Measurements from ENCODE around the gene QSOX2.

Gene QSOX2

DNA sequence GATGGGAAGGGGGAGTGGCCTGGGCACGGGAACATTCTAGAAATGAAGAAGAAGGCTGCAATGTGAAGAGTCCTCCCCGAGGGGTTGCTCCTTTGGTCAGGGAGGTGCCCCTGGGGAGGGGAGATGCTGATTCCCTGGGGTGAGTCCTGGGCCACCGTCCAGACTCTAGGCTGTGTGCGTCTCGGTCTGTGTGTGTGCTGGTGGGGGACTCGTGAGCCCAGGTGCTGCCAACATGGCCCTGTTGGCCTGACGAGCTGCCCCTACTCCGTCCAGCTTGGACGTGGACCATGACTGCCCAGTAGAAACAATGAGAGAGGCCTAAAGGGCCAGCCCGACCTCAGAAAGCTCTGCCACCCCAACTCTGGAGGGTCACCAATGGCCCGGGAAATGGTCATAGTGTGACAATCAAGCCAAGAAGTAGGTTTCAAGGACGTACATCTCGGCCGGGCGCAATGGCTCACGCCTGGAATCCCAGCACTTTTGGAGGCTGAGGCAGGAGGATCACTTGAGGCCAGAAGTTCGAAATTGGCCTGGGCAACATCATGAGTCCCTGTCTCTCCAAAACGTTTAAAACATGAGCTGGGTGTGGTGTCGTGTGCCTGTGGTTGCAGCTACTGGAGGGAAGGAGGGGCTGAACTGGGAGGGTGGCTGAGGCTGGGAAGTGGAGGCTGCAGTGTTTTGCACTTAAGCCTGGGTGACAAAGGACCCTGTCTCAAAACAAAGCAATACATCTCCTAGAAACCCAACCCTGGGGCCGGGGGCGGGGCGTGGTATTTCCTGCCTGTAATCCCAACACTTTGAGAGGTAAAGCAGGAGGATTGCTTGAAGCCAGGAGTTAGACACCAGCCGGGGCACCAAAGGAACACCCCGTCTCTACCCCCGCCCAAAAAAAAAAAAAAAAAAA lies 57.7 kb downstream of the QSOX2 start:
- DNase-seq = no peak

DNA sequence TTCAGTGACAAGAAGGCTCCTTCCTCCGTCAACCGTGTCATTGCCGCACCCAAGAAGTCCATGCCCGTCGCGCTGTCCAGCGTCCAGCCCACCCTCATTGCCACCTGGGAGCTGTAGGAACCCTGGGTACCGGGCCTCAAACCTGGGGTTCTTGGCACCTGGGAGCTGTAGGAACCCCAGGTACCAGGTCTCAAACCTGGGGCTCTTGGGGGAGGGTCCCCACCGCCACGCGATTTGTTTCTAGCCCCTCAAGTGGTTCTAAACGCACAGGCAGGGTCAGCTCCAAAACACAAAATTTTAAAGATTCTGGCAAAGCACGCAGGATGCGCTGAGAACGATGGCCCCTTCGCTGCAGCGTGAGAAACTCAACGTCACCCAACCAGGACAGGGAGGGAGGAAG lies 58.4 kb downstream of the QSOX2 start:
- no peak for DNase-seq

DNA sequence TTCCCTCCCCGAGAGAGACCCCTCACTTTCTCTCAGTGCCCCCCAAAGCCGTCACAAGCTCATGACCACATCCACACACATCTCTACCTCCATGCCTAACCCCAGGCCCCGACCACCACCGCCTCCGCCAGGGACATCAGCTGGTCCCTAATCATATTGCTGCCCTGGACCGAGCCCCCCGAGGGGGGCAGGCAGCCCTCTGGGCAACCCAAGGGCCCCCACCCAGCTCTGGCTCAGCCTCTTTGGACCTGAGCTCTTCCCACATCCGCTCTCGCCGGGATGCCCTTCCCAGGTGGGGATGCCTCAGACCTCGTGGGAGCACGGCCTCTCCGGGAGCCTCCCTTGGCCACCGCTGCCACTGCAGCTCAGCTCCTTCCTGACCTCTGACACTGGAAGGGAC lies 59.2 kb downstream of the QSOX2 start:
- no peak for DNase-seq

DNA sequence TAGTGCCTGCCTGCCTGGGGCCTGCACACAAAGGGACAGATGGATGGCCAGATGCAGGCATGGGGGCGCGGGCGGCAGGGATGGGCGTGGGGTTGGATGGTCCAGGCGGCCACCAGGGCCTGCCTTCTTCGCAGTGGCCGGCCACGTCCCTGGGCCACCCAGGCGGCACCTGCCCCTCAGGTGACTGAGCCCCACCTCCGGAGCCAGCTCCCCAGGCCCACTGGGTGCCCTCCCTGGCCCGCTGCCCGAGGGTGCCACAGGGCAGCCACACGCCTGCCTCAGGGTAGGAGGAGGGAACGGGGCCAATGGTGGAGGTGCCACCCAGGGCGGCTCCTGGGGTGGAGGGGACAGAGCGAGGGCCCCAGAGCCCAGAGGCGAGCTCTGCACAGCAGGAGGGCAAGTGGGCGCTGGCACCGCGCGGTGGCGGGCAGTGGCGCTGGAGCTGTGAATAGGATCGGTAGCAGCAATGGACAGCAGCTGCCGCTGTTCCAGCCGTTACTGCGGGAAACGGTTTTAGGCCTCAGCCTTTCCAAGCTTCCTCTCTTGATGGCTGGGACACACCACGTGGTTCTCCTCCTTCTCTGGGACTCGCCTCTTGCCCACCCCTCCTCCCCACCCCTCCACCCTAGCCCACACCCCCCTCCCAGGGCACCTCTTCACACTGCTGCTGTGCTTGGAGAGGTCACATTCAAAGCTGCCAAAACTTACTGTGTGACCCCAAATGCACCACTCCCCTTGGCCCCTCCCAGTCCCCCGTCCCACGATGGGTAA lies 59.8 kb downstream of the QSOX2 start:
- DNase-seq = no peak

DNA sequence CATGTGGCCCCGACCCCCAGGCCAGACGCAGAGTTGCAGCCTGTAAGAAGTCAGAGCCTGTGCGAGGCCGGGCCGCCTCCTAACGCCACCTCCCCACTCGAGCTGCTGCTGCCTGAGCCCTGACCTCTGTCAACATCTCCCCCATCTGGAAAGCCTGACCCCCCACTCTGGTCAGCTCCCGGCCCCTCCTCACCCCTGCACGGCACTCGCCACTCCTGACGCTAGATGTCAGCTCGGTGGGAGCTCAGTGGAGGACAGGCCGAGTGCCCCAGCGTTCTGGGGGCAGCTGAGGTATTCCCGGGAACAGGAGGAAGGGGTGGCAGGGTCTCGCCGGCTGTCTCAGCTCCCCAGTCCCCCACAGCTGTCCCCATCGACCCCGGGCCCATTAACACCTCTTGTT lies 60.5 kb downstream of the QSOX2 start:
- DNase-seq = no peak

DNA sequence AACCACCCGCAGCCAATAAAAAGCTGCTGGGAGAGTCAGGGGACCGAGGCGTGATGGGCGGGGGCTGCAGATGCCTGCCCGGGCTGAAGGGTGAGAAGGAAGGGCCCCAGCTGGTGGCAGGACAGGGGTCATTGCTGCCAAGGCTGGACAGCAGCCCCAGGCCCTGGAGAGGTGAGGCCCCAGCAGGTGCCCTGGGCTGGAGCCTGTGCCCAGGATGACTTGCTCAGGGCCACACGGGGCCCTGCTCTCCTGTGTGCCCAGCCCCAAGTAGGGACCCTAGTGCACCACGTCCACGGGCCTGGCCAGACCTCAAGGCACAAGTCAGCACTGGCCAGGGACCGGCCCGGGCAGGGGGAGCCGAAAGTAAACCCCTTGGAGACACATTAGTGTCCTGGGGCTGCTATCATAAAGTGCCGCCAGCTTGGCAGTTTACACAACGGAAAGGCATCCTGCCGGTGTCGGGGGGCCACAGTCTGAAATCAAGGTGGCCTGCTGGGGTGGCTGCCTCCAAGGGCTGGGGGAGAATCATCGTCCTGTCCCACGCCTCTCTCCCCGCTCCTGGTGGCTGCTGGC lies 62.7 kb downstream of the QSOX2 start:
- DNase-seq = no peak

DNA sequence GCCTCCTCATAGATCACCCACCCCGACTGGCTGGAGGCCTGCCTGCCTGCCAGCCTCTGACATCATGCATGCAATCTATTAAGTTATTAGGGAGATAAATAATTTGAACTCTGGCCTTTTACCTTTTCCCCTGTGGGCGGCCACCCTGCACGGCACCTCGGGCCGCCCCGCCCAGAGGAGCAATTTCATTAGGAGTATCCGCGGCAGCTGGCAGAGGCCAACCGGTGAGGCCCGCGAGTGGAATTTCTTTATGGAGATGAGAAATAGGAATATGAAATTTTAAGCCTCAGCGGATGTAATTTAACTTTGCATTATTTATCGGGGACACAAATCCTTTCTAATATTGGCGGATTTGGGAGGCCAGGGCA lies 63.2 kb downstream of the QSOX2 start:
- DNase-seq = no peak

DNA sequence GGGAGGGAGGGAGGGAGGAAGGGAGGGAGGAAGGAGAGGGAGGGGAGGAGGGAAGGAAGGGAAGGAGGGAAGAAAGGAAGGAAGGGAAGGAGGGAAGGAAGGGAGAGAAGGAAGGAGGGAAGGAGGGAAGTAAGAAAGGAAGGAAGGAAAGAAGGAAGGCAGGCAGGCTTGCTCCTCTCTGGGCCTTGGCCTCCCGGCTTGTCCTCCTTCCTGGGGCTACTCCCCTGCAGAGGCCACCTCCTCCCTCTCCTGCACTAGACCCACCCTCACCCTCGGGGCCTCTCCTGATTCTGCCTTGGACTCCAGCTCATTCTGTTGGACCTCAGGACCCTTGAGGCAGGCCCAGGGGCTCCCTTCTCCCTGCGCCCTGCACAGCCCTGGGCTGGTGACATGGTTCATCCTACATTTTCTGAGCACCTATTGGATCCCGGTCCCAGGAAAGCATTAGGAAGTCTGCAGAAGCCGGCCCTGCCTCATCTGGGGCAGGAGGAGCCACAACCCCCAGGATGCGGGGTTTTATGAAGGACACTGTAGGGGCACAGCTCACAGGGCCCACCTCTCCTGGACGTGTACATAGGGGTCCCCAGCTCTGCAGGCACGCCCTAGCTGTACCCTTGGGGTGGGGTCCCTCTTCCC lies 63.7 kb downstream of the QSOX2 start:
- no peak for DNase-seq

DNA sequence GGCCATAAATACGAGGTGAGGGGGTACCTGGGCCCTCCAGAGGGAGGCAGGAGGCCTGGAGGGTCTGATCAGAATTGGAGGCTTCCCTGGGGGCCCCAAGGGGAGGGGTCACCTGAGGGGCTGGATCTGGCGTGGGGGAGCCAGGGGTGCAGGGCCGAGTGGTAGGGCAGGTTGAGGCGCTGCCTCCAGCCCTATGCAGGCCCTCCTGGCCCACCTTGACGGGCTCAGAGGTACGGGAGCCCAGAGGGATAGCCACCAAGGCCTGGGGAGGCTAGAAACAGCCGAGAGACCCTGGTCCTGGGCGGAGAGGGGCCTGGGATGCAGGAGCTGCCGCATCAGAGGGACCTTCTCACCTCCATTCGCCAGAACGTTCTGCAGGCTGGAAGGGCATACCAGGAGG lies 65.0 kb downstream of the QSOX2 start:
- DNase-seq = no peak

DNA sequence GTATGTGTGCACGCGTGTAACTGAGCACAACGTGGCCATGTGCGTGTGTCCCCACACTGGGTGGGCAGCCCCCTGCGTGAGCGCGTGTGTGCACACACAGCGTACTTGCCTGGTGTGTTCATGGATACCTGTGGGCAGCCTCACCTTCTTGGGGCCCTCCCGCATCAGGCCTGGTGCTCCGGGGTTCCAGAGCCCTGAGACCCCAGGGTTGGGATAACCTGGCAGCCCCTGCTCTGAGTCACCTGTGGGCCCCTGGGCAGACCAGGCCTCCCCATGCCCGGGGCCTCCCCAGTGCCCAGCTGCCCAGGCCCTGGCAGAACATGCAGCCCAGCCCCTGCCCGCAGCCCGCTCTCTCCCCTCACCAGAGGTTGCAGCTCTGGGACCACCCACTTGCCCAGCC lies 65.9 kb downstream of the QSOX2 start:
- no peak for DNase-seq

DNA sequence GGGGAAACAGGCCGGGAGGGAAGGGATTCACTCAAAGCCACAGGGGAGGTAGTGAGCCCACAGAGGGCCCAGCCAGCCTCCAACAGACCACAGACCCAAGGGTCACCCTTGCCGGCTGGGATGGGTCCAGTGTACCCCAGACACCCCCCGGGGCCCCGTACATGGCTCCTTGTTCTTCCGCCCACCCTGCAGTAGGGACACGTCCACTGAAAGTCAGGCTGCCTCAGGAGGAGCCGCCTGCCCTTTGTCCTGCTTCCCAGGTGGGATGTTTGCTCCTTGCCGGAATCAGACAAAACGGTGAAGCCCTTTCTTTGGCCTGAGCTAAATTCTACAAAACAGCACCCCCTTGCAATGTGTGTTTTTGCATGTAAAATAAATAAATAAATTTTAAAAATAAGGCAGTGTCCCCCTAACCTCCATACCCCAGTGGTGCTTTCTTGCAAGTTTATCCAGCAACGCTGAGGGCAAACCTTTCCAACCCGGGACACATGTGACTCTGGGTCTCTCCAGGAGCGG lies 66.5 kb downstream of the QSOX2 start:
- no peak for DNase-seq

DNA sequence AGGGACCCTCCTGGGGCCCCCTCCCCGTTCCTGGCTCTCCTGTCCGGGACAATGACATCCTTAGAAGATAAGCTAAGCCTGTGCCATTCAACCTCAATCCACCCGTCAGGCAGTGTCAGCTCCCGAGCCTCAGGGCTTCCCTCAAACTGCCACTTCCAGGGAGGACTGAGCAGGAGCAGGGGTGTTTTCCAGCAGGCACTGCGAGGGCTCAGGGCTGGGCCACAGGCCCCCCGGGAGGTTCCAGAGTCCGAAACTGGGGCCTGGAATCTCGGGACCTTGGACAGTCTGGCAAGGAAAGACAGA lies 66.9 kb downstream of the QSOX2 start:
- DNase-seq = no peak

DNA sequence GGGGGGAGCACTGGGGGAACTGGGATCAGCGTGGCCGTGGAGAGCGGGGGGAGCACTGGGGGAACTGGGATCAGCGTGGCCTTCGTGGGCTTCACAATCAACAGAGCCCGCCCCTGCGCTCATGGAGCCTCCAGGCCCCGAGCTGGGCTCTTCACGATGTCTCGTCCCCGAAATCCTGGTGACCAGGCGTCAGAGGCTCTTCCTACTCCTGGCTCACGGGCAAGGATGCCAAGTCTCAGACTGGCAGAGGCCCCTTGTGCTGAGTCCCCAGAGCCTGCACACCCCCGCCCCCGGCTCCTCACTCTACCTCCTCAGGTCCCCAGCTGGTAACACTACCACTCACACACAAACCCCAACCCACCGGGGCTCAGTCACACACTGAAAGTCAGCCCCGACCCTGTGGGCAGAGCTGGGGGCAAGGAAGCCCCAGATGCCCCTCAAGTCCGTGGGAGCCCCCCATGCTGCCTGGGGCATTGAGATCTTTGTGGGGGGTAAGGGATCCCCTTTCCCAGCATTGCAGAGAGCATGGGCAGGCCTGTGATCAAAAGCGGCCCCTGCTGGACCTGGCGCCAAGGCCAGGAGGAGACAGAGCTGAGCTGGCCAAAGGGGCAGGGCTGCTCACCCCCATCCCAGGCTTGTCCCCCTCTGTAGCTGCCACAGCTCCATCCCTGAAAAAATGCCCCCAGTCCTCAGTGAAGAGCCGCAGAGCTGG lies 67.4 kb downstream of the QSOX2 start:
- no peak for DNase-seq

DNA sequence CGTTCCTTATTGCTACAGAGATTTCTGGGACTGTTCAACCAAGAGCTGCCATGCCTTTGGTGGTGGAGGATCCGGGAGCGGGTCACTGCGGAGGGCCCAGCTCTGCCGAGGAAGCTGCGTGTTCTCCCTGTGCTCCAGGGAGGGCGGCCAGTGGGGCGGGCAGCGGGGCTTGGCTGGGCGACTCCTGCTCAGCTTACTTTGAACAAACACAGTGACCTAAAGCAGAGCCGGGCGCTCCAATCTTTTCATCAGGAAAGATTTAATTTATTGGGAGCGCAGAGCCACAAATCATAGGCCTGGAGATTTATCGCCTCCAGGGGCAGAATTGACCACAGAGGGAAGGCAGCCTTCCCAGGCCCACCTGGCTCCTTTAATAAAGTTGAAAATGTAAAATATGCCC lies 68.4 kb downstream of the QSOX2 start:
- no peak for DNase-seq

DNA sequence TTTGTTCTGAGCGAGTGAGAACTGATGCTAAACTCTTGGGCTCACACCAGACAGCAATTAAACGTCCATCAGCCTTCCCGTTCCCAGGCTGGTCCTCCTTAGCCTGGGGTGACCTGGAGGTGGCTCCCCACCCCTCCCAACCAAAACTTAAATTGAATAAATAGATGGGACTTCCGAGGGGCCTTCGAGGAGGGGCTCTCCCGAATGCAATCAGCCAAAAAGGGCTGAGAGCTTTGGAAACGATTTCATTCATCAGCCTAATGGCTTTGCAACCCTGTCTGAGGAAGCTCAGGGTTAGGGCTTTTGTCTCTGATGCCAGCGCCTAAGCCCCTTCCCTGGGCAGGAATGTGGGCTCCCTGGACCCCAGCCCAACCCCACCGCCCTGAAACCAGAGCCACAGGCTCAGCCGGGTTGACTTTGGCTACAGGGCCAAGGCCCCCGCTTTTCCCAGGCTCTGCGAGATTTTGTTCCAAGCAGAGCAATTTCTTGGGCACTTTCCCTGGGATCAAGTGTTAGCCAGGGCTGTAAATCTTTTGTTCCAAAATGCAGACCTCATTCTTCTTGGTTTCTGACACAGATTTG lies 69.9 kb downstream of the QSOX2 start:
- DNase-seq = no peak

DNA sequence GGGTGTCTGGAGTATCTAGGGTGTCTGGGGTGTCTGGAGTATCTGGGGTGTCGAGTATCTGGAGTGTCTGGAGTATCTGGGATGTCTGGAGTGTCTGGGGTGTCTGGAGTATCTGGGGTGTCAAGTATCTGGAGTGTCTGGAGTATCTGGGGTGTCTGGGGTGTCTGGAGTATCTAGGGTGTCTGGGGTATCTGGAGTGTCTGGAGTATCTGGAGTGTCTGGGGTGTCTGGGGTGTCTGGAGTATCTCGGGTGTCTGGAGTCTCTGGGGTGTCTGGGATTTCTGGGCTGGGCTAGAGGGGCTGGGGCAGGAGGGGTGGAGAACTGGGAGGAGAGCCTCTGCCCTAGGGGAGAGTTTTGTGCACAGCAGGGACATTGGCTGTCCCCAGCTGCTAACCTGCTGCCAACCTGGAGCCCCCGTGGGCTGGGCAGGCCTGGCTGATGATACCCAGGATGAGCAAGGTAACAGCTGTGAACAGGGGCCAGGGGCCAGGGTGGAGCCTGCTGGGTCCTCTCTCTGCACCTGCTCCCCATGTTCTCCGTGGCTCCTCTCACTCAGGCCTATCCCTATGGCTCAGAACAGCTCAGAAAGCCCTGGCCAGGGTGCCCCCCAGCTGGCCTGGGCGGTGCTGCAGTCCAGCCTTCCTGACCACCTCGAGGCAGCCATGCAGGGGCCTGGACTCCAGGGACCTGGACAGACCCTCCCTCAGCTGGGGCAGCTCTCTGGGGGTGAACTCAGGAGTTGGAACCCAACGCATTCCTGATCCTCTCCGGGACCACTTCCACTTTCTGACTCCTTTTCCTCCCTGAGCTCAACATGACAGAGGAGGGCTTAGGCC lies 70.6 kb downstream of the QSOX2 start:
- DNase-seq = no peak

DNA sequence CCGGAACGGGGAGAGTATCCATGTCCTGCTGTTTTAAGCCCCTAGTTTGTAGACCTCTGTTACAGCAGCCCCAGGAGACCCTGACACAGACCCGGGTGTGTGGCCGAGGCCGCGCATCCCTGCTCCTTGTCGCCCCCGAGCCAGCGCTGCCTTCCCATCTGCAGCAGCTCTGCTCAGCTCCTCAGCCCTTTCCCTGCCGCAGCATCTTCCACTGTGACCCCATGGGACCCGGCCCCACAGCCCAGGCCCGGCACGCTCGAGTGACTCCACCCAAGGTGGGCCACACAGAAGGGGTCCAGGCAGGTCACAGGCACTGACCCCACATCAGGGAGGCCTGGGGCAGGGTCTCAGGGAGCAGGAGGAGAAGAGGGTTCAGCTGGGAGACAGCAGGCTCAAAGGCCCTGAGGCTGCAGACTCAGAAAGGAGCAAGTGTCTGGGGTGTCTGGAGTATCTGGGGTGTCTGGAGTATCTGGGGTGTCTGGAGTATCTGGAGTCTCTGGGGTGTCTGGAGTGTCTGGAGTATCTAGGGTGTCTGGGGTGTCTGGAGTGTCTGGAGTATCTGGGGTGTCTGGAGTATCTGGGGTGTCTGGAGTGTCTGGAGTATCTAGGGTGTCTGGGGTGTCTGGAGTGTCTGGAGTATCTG lies 71.8 kb downstream of the QSOX2 start:
- DNase-seq = no peak

DNA sequence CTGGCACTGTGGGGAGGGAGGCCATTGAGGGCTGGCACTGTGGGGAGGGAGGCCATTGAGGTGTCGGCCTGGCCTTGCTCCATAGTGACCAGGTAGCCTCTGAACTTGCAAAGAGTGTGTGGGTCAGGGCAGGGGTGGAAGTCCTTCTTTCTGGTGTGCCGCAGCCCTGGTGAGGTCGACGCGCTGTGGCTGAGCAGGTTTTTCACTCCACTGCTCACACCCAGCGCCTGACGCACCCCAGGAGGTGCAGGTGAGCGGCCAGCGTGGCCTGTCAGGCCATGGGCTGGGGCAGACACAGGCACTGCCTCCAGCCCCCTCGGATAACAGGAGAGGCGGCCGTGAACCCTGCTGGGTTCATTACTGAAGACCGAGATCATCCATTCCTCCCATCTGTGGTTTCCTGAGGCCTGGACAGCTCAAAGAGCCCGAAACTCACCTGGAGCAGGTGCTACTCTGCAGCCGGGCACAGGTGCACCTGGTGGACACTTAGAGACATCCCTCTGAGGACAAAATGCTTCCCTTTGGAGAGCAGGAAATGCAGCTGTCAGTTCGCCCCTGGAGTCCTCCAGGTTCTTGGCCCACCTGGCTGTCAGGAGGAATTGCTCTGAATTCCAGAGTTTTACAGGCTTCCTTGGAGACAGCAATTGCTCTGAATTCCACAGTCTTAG lies 73.1 kb downstream of the QSOX2 start:
- no peak for DNase-seq

DNA sequence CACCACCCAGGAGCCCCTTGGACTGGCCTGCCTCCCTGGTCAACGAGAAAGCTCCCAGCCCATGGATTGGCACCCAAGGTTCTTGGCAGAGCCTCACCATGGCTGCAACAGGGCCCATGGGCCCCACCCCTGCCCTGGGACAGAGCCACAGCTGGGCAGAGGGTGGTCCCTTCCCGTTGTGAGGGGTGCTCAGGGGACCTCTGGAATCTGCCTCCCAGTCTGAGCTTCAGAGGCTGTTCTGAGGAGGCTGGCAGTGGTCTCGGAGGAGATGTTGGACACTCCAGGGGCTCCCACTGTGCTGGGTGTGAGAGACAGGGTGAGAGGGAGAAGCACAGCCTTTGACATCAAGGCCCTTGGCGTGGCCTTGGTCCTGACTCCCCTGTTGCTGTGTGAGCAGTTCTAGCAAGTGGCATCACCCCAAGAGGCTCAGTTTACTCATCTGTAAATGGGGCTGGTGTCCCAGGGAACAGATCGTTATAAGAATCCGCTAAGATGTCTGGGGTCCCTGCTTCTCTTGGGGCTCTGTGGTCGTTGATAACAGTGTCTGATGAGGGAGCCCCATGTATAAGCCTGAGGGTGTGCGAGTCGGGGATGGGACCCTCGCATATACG lies 73.7 kb downstream of the QSOX2 start:
- no peak for DNase-seq

Measured in NCI-H446 treated with DMSO at 0.1 percent for 48 hours (cell line).